Gastrocnemius medialis (tissue), 4 donors: Measurements from ENCODE around the gene SLC38A6.

Experiments
- CTCF ChIP-seq, 5 experiments: fragments of 450-650 bp in 3 of 5; fragments of 200-600 bp in 2 of 5; sonication (generic) in 2 of 5; IDR thresholded peaks in 4 of 5; conservative IDR thresholded peaks in 1 of 5; 1 replicate in 4 of 5; 2 replicates in 1 of 5; pipeline ENCODE4 v1.5.1; 2016 to 2019; ENCODE audit warnings: antibody characterized with exemption in 5 of 5, mild to moderate bottlenecking in 3 of 5, moderate library complexity in 3 of 5
- POLR2A ChIP-seq, 2 donors: fragments of 450-650 bp; IDR thresholded peaks; one replicate each; pipeline ENCODE4 v1.6.1; 2017; ENCODE audit warnings: antibody characterized with exemption in 2 of 2, mild to moderate bottlenecking in 2 of 2, moderate library complexity in 2 of 2

GRCh38 chr14:60972295-60972694, 8.8 kb upstream of the SLC38A6 start:
- TF ChIP-seq CTCF (IDR thresholded peaks at IDR 0.05 in 4 of 5, conservative IDR thresholded peaks at IDR 0.05 in 1 of 5) (no peak), POLR2A (IDR thresholded peaks at IDR 0.05) (no peak)
